GM18526 (cell line): Measurements from ENCODE around the gene CBX2.

ENCODE experiments used
- POLR2A ChIP-seq: IDR thresholded peaks from 3 replicates; pipeline ENCODE4 v1.6.1; 2011; ENCODE audit not compliant: insufficient read length; ENCODE audit errors: extremely low read depth

Gene CBX2

DNA sequence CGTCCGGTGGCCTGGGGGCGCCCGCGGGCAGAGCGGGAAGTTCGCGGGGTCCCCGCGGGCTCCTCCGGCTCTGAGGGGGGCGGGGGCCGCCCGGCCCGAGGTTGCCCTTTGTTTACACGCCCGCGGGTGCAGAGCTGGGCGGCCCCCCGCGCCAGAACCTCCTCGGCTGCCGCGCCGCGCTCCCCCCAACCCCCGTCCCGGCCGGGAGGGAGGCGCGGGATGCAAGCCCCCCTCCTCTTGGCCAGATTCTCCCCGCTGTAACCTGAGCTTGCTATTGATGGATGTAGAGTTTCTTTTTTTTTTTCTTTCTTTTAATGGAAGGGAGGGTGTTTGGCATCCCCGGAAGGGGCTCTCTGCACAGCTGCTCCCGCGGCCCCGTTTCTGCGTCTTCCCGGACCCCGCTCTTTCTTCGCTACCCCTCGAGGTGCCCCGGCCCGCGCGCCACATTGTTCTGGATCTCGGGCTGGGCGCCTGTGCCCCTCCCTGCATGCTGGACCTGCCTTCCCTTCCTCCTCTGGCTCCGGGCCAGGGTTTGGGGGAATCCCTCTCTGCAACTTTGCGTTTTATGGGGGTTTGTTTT lies 646 bp downstream of the CBX2 start:
- TF ChIP-seq POLR2A, result no peak

DNA sequence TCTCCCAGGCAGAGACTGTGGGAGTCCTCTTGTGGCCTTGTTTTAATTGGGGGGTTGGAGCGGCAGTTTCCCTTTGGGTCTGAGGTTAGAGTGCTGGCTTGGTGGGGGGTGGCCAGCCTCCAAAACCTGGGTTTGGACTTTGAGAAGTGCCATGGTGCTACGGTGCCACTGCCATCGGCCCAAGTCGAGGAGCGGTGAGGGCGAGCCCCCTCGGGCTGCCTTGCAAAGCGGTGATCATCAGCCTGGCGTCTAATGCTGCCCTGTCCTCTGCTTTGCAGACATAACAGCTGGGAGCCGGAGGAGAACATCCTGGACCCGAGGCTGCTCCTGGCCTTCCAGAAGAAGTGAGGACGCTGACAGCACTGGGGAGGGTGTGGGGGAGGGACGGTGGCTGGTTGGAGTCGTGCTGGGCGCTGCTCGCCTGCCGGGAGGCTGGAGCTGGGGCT lies 1.2 kb downstream of the CBX2 start:
- no peak for TF ChIP-seq POLR2A

DNA sequence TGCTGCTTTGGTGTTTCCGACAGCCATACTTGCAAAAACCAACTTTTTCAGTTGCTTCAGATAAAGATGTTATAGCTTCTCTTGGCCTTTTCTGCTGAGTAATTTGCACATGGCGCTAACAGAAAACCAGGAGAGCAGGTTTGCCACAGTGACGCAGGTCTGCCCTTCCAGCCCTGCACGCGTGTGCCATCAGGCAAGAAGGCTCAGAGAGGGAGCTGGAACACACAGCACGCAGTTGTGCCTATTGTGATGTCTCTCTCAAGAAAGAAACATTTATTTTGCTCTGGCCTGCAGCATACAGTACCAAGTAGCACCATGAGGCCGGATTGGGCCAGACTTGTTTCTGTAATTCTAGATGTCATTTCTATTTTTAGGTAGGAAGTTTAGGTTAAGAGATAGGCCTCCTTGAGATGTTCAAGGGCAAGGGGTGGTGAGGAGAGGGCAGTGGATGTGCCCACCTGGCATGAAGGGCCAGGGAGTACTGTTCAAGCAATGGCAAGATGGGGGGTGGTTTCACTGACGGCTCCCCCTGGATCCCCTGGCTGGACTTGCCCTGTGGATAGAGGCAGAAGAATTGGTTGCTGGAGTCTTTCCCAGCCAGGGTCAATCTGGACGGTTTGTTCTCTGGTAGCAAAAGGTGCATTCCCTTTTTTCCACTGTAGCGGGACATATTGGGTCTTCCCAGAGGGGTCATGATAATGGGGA lies 1.9 kb downstream of the CBX2 start:
- TF ChIP-seq POLR2A, result no peak

DNA sequence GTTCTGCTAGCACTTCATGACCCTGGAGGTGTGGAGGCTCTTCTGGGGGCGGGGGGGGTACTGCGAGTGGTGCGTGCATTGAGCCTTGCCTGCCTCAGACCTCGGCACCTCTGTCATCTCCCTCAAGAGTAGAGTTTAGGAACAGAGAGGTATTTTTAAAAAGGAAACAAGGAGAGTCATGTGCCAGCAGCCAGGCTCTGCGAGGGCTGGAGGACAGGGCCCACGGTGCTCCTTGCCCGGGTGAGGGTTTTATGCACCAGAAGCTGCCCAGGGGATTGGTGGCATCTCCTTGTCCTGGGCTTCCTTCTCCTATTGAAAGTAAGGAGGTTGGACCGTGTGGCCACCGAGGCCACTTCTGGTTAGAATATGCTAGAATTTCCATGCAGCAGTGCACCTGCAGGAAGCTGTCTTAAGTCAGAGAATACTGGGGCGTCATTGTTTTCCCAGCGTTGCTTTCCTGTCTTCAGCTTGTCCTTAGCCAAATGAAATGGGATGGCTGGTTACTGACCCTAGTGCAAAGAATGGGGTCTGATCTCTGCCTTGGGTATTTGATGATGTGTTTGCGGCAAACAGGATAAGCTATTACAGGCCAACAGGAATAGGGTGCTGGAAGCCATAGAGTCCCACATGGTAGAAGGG lies 3.2 kb downstream of the CBX2 start:
- no peak for TF ChIP-seq POLR2A

DNA sequence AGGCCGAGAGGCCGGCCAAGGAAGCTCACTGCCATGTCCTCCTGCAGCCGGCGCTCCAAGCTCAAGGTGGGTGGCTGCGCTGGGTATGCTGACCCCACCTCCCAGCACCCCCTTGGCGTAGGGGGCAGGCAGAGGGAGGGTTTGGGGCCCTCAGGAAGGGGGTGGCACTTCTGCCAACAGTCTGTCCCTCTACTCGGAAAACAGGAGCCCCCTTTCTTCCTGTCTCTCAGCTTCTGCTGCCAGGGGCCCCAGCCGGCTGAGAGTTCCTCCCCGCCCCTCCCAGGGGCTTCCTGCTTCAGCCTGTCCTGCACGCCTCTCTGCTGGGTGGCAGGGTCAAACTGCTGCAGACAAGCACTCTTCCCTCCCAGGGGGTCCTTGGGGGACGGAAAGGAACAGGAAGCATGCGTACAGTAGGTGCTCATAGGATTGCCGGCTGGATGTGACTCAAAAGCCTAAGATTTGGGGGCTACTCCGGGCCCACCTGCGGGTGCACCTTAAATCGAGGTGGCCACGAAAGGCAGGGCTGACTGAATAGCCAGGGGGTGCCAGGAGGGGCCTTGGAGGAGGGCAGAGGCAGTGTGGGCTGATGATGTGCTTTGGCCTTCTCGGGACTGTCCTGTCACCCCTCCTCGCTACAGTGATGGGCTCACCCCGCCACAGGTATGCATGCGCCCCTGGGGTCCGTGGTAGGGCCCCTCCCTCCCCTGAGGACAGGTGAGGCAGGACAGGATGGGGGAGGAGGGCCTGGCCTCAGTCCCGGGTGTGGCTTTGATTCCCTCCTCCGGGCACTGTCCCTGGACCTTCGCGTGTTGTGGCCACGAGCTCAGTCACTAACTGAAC lies 4.0 kb downstream of the CBX2 start:
- TF ChIP-seq POLR2A, result no peak

DNA sequence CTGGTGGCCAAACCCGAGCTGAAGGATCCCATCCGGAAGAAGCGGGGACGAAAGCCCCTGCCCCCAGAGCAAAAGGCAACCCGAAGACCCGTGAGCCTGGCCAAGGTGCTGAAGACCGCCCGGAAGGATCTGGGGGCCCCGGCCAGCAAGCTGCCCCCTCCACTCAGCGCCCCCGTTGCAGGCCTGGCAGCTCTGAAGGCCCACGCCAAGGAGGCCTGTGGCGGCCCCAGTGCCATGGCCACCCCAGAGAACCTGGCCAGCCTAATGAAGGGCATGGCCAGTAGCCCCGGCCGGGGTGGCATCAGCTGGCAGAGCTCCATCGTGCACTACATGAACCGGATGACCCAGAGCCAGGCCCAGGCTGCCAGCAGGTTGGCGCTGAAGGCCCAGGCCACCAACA lies 5.9 kb downstream of the CBX2 start:
- TF ChIP-seq POLR2A, result no peak

DNA sequence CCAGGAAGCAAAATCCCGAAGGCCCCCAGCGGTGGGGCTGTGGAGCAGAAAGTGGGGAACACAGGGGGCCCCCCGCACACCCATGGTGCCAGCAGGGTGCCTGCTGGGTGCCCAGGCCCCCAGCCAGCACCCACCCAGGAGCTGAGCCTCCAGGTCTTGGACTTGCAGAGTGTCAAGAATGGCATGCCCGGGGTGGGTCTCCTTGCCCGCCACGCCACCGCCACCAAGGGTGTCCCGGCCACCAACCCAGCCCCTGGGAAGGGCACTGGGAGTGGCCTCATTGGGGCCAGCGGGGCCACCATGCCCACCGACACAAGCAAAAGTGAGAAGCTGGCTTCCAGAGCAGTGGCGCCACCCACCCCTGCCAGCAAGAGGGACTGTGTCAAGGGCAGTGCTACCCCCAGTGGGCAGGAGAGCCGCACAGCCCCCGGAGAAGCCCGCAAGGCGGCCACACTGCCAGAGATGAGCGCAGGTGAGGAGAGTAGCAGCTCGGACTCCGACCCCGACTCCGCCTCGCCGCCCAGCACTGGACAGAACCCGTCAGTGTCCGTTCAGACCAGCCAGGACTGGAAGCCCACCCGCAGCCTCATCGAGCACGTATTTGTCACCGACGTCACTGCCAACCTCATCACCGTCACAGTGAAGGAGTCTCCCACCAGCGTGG lies 6.5 kb downstream of the CBX2 start:
- TF ChIP-seq POLR2A, result no peak

DNA sequence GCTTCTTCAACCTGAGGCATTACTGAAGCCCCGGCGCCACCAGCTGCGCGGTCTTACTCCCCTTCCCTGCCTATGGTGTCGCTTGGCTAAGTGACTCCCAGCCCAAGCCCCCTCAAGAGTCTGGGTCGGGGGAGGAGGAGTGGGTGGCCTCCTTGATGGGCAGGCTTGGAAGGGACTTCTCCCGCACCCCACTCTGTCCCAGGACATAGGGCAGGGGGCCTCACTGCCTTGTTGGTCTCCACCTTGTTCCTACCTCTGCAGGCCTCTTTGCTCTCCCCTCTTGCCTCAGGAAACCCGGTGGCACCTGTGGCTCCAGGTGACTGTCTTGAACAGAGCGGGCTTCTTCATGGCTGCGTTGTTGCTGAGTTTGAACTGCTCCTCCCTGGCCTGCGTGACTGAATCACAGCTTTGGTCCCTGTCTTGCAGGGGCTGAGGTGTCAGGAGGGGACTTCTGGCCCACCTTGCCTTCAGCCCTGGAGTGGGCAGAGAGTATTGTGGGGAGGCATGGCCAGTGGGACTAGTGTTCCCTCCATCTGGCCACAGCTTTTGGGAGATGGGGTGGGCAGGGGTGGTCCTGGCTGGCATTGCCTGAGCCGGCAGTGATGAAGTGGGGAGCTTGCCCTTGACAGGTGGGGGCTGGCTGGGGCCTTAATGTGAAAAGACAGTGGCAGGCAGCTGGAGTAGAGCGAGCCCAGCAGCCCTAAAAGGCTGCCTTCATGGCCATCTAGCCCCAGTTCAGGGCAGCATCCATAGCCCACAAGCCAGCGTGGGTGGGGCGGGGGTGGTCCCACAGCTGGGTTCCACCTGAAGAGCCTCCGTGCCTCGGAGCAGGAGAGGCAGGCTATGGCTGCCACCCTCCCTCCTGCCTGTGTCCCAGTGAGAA lies 7.3 kb downstream of the CBX2 start:
- no peak for TF ChIP-seq POLR2A

DNA sequence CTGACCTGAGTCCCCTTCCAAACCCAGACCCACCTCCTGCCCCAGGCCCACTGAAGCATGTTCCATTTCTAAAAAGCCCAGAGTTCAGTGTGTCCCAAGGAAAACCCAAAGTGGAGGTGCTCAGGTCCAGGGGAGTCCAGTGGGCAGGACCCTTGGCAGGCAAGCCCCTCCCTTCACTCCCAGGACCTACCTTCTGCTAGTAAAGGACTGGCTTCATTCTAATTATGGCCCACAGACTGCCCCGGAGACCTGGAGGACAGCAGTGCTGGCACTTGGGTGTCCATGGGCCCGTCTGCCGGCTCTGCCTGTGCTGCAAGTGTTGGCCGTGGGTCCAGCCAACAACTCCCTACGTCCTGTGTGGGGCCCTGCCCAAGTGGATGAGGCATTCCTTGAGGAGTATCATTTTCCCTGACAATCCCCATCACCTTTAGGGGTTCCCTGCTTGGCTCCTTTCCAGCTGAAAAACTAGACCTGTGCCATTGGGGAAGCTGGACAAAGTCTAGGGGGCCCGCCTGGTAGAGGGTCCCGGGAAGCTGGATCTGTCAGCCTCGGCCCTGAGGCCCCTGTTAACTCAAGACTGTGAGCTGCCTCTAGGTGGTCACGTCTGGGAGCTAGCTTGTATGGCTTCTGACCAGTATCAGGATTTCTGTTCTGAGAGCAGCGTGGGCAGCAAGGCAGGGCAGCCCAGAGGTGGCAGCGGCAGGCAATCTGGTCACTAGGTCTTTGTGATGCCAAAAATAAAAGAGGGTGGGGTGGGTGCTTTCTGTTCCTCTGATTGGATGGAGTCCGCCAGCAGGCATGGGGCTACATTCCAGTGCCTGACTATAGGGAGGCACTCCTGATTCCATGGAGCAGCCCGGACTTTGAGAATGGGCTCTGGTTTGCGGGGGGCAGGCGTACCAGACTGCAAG lies 8.2 kb downstream of the CBX2 start:
- no peak for TF ChIP-seq POLR2A

DNA sequence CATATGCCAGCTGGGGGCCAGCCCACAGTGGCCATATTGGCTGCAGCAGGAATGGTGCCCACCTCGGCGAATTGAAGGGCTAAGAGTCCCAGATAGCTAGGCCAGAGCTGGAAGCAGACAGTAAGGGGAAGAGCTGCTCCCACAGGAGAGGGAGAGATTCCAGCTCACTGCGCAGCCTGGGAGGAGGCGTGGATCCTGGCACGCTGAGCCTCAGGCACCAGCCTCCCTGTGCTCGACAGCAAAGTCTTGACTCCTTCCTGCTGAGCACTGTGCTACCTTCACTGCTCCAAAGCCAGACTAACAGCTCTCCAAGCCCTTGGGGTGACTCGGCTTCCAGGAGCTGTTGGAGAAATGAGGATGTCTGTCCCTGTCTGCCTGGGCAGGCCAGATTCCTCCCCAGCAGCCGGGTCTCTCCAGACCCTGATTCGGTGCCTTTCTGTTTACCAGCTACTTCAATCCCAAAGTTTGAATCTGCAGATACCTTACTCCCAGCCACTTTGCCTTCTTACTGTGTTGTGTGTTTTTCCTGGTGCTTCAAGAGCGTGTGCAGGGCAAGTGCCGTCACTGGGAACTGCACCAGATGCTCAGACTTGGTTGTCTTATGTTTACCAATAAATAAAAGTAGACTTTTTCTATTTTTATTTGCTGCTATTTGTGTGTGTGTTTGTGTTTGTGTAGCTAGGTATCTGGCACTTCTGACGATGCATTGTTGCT lies 9.1 kb downstream of the CBX2 start:
- TF ChIP-seq POLR2A, result no peak

DNA sequence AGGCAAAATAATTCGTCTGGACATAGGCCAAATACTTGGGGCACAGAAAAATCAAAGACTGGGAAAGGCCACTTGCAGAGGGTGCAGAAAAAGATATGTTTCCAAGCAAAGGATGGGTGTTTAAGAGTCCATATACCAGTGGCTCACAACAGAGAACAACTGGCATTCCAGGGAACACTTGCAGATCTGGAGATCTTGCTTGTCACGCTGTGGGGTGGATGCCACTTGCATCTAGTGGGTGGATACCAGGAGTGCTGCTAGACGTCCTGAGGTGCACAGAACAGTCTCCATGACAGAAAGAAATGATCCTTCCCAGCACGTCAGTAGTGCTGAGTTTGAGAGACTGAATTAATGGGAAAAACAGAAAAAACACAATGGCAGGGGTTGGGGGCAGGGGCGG lies 10.5 kb downstream of the CBX2 start:
- no peak for TF ChIP-seq POLR2A

DNA sequence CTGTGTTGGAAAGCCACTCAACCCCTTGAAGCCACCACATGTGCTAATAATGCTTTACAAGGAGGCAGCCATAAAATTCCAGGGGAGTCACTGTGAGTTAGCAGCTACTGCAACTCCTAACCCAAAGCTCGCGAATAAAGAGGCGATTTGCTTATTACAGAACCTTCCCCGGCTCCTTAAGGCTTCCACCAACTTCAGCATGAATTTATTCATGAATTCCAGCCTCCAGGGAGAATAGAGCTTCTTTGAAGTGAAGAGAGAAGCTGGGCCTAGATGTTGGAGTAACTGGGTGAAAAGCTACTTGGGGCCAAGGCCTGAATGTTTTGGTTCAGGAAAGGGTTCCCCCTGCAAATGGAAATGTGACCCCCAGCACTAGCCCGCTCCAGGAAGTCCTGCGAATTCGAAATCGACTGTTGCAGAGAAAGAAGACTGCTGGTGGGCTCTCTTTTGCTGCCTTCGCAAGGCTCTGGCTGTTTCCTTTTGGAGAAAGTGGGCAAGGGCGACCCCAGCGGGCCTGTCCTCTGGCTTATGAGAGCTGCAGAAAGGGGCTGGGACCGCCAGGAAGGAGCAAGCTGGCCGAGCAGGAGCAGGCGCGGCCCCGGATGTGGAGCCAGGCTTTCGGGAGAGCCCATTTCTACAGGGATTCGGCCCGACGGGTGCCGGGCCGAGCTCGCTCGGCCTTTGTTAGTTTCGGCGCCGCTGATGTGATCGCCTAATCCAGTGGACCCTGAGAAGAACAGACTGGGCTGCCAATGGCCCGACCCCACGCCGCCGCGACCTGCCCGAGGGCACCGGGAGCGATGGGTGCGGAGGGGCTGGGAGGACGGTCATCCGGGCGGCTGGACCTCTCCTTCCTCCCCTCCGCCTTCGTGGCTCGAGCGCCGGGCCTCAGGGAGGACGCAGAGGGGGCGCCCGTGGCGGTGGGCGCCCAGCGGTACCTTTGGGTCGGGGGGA lies 11.3 kb downstream of the CBX2 start:
- TF ChIP-seq POLR2A, result no peak
